Right lobe of liver (tissue), 6 donors: ENCODE results near the gene CRISPLD2. TPM values are rescaled to one million over a fixed set of nuclear protein-coding genes. Genes with fewer than 3 reads are reported as not detected.
A peak's percentile ranks its signal among the peaks of the same experiment; 100 is the strongest.

Experiments used
- ATAC-seq, 4 donors: fragments of 200-7000 bp; cut with Tn5 transposase; one replicate each; pipeline ENCODE4 v1.9.1; 2020; ENCODE audit warnings: mild to moderate bottlenecking in 4 of 4, moderate library complexity in 4 of 4
- DNase-seq, 3 donors: peaks; one replicate each; pipeline ENCODE4 v3.0.0-alpha.2; 2020
- H3K27ac ChIP-seq, 3 donors: fragments of 200-600 bp; one replicate each; pipeline ENCODE4 v1.8.0; 2022
- H3K27me3 ChIP-seq, 2 donors: fragments of 200-600 bp; one replicate each; pipeline ENCODE4 v1.8.0; 2022
- H3K36me3 ChIP-seq, 4 donors: fragments of 200-600 bp; sonication (generic) in 1 of 4; one replicate each; pipeline versions ENCODE4 v1.5.1 to v1.8.0; 2017 to 2022; ENCODE audit warnings: control low read depth in 1 of 4
- H3K4me1 ChIP-seq, 4 donors: fragments of 200-600 bp; sonication (generic) in 1 of 4; one replicate each; pipeline versions ENCODE4 v1.5.1 to v1.8.0; 2017 to 2022; ENCODE audit warnings: control low read depth in 1 of 4
- H3K4me3 ChIP-seq, 3 donors: fragments of 200-600 bp; one replicate each; pipeline ENCODE4 v1.8.0; 2022
- H3K9me3 ChIP-seq, 4 donors: fragments of 200-600 bp; sonication (generic) in 1 of 4; one replicate each; pipeline versions ENCODE4 v1.5.1 to v1.8.0; 2017 to 2022; ENCODE audit warnings: control low read depth in 1 of 4
- POLR2A ChIP-seq: fragments of 450-650 bp; IDR thresholded peaks from one replicate; pipeline ENCODE4 v1.6.1; 2017; ENCODE audit warnings: antibody characterized with exemption, mild to moderate bottlenecking
- WGBS: methylation state at CpG from one replicate; pipeline ENCODE4 v1.1.6; 2018; ENCODE audit warnings: low coverage, low lambda C conversion rate; ENCODE audit not compliant: insufficient coverage; ENCODE audit errors: missing lambda C conversion rate; 5-methylcytosine and 5-hydroxymethylcytosine counted together
- intact Hi-C, 2 donors: fragments of 100-400 bp; cut with DNase I; formaldehyde crosslinking; loops; one replicate each; pipeline versions ENCODE4 v1.11.2 to v1.14.1; 2022
- total RNA-seq, 6 experiments: library from RNA; depleted of rRNA in 2 of 6; stranded (reverse); fragments of >200 nt in 2 of 6; fragmentation: NEBNext Ultra II Directional in 3 of 6; extraction: Animal tissue kit (Norgen Biotek cat#: 25700) in 3 of 6; gene quantifications; one replicate each; pipeline versions ENCODE4 v1.1.0 to v1.2.4, GENCODE V29; 2016 to 2023
- TF ChIP-seq, protein P1 (sequence below), 4 donors: fragments of 200-600 bp in 3 of 4; fragments of 450-650 bp in 1 of 4; IDR thresholded peaks; one replicate each; pipeline versions ENCODE4 v1.5.1 to v1.8.0; 2016 to 2022; ENCODE audit warnings: antibody characterized with exemption in 4 of 4, mild to moderate bottlenecking in 2 of 4
- donor health status: DM: no; HTN: yes; CAD: no.
- donor health status: DM: no; HTN: no; CAD: no.
- donor health status: DM: no; HTN: no; CAD: no.
- donor health status: DM: no; HTN: yes; CAD: no.
- donor health status: DM: no; HTN: yes; CAD: no.

Gene CRISPLD2
- total RNA-seq, 6 experiments from 2014 or later: 2.9 to 14.8 (median 8.9) TPM

GRCh38 chr16:84833144-84833500, 13.3 kb downstream of the CRISPLD2 start:
- intact Hi-C loops: no loop called here
- Histone ChIP-seq H3K4me3 (peak overlapping the region in 2 of 3 donors; percentile 10 to 19), H3K36me3 (no peaks in the 10 kb centered on the region)

DNA sequence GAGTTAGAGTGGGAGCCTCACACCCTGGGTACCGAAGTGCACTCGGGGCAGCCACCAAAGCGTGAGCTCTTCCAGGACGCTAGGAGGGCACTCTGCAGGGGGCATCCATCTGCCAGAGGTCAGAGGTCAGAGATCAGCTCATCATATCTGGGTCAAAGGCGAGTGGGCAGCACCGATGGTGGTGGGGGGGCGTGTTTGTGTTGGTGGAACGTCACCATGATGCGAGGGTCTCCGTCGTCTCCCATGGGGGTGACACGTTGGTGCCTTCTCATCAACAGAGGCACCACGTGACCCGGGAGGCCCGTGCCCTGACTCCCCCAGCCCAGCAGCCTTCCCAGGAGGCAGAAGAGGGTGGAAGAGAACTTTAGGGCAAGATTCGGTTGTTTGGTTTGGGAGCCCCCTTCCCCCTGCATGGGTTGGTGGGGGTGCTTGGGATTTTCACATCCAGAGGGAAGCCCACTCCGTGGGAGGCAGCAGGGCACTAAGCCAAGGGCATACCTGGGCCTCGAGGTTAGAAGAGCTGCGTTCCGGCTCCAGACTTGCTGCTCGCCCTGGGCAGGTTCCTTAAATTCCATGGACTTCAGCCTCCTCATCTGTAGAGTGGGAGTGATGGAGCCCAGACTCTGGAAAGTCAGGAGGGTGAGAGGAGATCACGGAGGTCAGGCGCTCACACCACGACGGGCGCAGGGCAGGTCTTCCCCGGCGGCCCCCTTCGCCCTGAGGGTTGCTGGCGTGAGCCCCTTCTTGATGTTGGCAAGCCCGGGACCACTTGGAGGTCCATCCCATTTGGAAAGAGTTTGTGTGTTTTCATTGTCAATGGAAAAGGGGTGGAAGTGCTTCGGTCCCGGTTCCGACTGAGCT, 14.0 kb downstream of the CRISPLD2 start:
- Histone ChIP-seq H3K36me3 (no peaks in the 10 kb centered on the region), H3K4me3 (no peak overlapping the region), H3K4me1 (peaks cover 0 to 4% (median 0%) of the 10 kb centered on the region in 4 donors), H3K27ac (peak overlapping the region in 2 of 3 donors; percentile 45 to 46), H3K9me3 (no peaks in the 10 kb centered on the region), H3K27me3 (no peaks in the 10 kb centered on the region)
- TF ChIP-seq, protein P1, sequence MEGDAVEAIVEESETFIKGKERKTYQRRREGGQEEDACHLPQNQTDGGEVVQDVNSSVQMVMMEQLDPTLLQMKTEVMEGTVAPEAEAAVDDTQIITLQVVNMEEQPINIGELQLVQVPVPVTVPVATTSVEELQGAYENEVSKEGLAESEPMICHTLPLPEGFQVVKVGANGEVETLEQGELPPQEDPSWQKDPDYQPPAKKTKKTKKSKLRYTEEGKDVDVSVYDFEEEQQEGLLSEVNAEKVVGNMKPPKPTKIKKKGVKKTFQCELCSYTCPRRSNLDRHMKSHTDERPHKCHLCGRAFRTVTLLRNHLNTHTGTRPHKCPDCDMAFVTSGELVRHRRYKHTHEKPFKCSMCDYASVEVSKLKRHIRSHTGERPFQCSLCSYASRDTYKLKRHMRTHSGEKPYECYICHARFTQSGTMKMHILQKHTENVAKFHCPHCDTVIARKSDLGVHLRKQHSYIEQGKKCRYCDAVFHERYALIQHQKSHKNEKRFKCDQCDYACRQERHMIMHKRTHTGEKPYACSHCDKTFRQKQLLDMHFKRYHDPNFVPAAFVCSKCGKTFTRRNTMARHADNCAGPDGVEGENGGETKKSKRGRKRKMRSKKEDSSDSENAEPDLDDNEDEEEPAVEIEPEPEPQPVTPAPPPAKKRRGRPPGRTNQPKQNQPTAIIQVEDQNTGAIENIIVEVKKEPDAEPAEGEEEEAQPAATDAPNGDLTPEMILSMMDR (IDR thresholded peaks at IDR 0.05): no peak
- TF ChIP-seq POLR2A: no peak
- ATAC-seq: no peak
- no peak for DNase-seq
- 90% methylated on average over 4 of the region's 34 CpGs for WGBS
- intact Hi-C loops: no loop called here

More at GRCh38 chr16:84833144-84833500, 13.3 kb downstream of the CRISPLD2 start:
- H3K27me3 ChIP-seq: no peaks in the 10 kb centered on the region
- WGBS: 39% methylated on average over 9 of the region's 11 CpGs
- H3K4me1 ChIP-seq: peaks cover 0 to 4% (median 0%) of the 10 kb centered on the region in 4 donors
- no peaks in the 10 kb centered on the region for H3K9me3 ChIP-seq
- TF ChIP-seq, protein P1 (IDR thresholded peaks at IDR 0.05): no peak
- TF ChIP-seq POLR2A: no peak
- no peak for ATAC-seq
- DNase-seq: no peak
- H3K27ac ChIP-seq: peak overlapping the region in 2 of 3 donors; percentile 45 to 46

GRCh38 chr16:84834403-84834772, 14.6 kb downstream of the CRISPLD2 start:
- no peak for ATAC-seq
- Histone ChIP-seq H3K4me1 (peaks cover 0 to 4% (median 0%) of the 10 kb centered on the region in 4 donors), H3K36me3 (no peaks in the 10 kb centered on the region), H3K27me3 (no peaks in the 10 kb centered on the region), H3K4me3 (no peak overlapping the region), H3K9me3 (no peaks in the 10 kb centered on the region), H3K27ac (no peak overlapping the region)
- TF ChIP-seq POLR2A: no peak
- TF ChIP-seq, protein P1 (IDR thresholded peaks at IDR 0.05): no peak
- WGBS: no CpG with 5 or more reads among the region's 6 CpGs
- DNase-seq: no peak
- intact Hi-C loops: no loop called here

DNA sequence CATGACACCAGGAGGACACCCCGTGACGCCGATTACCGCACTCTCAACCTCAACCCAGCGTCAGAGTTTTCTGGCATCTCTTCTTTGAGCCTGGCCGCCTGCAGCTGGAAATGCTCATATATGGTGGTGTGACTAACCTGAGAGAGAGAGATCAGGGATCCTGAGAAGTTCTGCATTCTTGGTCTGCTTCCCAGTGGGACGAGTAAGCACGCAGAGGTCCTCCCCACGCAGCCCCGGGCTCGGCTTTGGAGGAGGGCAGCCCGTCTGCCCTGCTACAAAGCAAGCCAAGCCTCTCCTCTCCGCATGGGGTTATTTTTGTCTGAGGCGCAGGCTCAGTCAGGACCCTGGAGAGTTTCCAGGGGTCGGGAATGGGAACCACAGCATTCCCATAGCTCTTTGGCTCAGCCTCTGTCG, 16.5 kb downstream of the CRISPLD2 start:
- WGBS: 84% methylated on average over 6 of the region's 16 CpGs
- ATAC-seq (peak in 3 of 4 donors; percentile 25 to 35 (median 27)), DNase-seq (no peak)
- H3K4me1 ChIP-seq: peaks cover 0 to 4% (median 0%) of the 10 kb centered on the region in 4 donors
- no peak for TF ChIP-seq POLR2A
- TF ChIP-seq, protein P1 (IDR thresholded peaks at IDR 0.05): no peak
- no peak overlapping the region for H3K4me3 ChIP-seq
- intact Hi-C loops: no loop called here
- no peaks in the 10 kb centered on the region for H3K27me3 ChIP-seq
- no peak overlapping the region for H3K27ac ChIP-seq
- no peaks in the 10 kb centered on the region for H3K36me3 ChIP-seq
- no peaks in the 10 kb centered on the region for H3K9me3 ChIP-seq
